IPS-15b (cell line): ENCODE results near the gene KPNA1.

Source experiments
- H3K27me3 ChIP-seq: one replicate; pipeline ENCODE4 v1.6.1; 2013; ENCODE audit warnings: low read length; ENCODE audit not compliant: control insufficient read depth, insufficient read depth
- H3K36me3 ChIP-seq: one replicate; pipeline ENCODE4 v1.6.1; 2013; ENCODE audit warnings: low read length; ENCODE audit not compliant: control insufficient read depth, insufficient read depth
- H3K4me1 ChIP-seq: one replicate; pipeline ENCODE4 v1.6.1; 2013; ENCODE audit warnings: mild to moderate bottlenecking, low read length; ENCODE audit not compliant: control insufficient read depth, insufficient read depth
- H3K4me3 ChIP-seq: one replicate; pipeline ENCODE4 v1.5.1; 2013; ENCODE audit warnings: low read depth, low read length
- H3K9ac ChIP-seq: one replicate; pipeline ENCODE4 v1.6.1; 2013; ENCODE audit warnings: low read depth, mild to moderate bottlenecking, low read length
- H3K9me3 ChIP-seq: one replicate; pipeline ENCODE4 v1.6.1; 2013; ENCODE audit warnings: mild to moderate bottlenecking, low read length; ENCODE audit not compliant: control insufficient read depth, insufficient read depth

KPNA1 gene

GRCh38 chr3:122435950-122436349 lies 78.8 kb downstream of the KPNA1 start:
- no peaks in the 10 kb centered on the region for H3K27me3 ChIP-seq
- no peak overlapping the region for H3K4me3 ChIP-seq
- peaks cover 14% of the 10 kb centered on the region for H3K36me3 ChIP-seq
- H3K9ac ChIP-seq, result no peak overlapping the region
- no peaks in the 10 kb centered on the region for H3K4me1 ChIP-seq
- no peaks in the 10 kb centered on the region for H3K9me3 ChIP-seq

- Histone ChIP-seq H3K4me1 (no peaks in the 10 kb centered on the region), H3K9ac (no peak overlapping the region), H3K4me3 (no peak overlapping the region), H3K9me3 (no peaks in the 10 kb centered on the region), H3K36me3 (peaks cover 10% of the 10 kb centered on the region), H3K27me3 (no peaks in the 10 kb centered on the region)
These were observed 84.4 kb downstream of the KPNA1 start for GRCh38 chr3:122430371-122430770.

GRCh38 chr3:122427857-122428471 lies 86.8 kb downstream of the KPNA1 start:
- Histone ChIP-seq H3K4me1 (peaks cover 3% of the 10 kb centered on the region), H3K36me3 (peaks cover 6% of the 10 kb centered on the region), H3K9ac (no peak overlapping the region), H3K27me3 (no peaks in the 10 kb centered on the region), H3K9me3 (no peaks in the 10 kb centered on the region), H3K4me3 (no peak overlapping the region)

GRCh38 chr3:122421836-122422235 lies 92.9 kb downstream of the KPNA1 start:
- H3K9me3 ChIP-seq, result no peaks in the 10 kb centered on the region
- H3K4me3 ChIP-seq, result no peak overlapping the region
- no peak overlapping the region for H3K9ac ChIP-seq
- H3K4me1 ChIP-seq, result peaks cover 3% of the 10 kb centered on the region
- peaks cover 3% of the 10 kb centered on the region for H3K36me3 ChIP-seq
- H3K27me3 ChIP-seq, result no peaks in the 10 kb centered on the region

GRCh38 chr3:122421101-122421500 lies 93.6 kb downstream of the KPNA1 start:
- no peaks in the 10 kb centered on the region for H3K27me3 ChIP-seq
- peaks cover 3% of the 10 kb centered on the region for H3K4me1 ChIP-seq
- no peak overlapping the region for H3K9ac ChIP-seq
- H3K9me3 ChIP-seq, result no peaks in the 10 kb centered on the region
- no peak overlapping the region for H3K4me3 ChIP-seq
- no peaks in the 10 kb centered on the region for H3K36me3 ChIP-seq

GRCh38 chr3:122416966-122417365 lies 97.8 kb downstream of the KPNA1 start:
- Histone ChIP-seq H3K9me3 (no peaks in the 10 kb centered on the region), H3K4me1 (no peaks in the 10 kb centered on the region), H3K27me3 (no peaks in the 10 kb centered on the region), H3K4me3 (peak overlapping the region; percentile 92), H3K36me3 (no peaks in the 10 kb centered on the region), H3K9ac (peak overlapping the region; percentile 74)

- peak within 1 kb of the TSS; percentile 74 for H3K9ac ChIP-seq
- H3K36me3 ChIP-seq, result no peaks in the 10 kb centered on the region
- peak within 1 kb of the TSS; percentile 92 for H3K4me3 ChIP-seq
- no peaks in the 10 kb centered on the region for H3K27me3 ChIP-seq
- H3K4me1 ChIP-seq, result no peaks in the 10 kb centered on the region
- H3K9me3 ChIP-seq, result no peaks in the 10 kb centered on the region
These were observed 98.7 kb downstream of the KPNA1 start, which contains the start of gene WDR5B for GRCh38 chr3:122415762-122416654. TSS of gene WDR5B (minus strand) at chr3:122416062. CDS start at chr3:122415528, 534 bp downstream.

GRCh38 chr3:122415104-122415744 lies 99.5 kb downstream of the KPNA1 start:
- H3K9ac ChIP-seq, result no peak overlapping the region

GRCh38 chr3:122414391-122414790 lies 100.3 kb downstream of the KPNA1 start:
- H3K4me3 ChIP-seq, result no peak overlapping the region
- no peaks in the 10 kb centered on the region for H3K9me3 ChIP-seq
- H3K27me3 ChIP-seq, result no peaks in the 10 kb centered on the region
- H3K4me1 ChIP-seq, result no peaks in the 10 kb centered on the region
- H3K9ac ChIP-seq, result no peak overlapping the region
- H3K36me3 ChIP-seq, result no peaks in the 10 kb centered on the region

More at GRCh38 chr3:122415104-122415744, 99.5 kb downstream of the KPNA1 start:
- no peaks in the 10 kb centered on the region for H3K4me1 ChIP-seq
- H3K9me3 ChIP-seq, result no peaks in the 10 kb centered on the region
- peak overlapping the region; percentile 92 for H3K4me3 ChIP-seq
- H3K36me3 ChIP-seq, result no peaks in the 10 kb centered on the region
- no peaks in the 10 kb centered on the region for H3K27me3 ChIP-seq

- no peak overlapping the region for H3K9ac ChIP-seq
- no peaks in the 10 kb centered on the region for H3K27me3 ChIP-seq
- H3K36me3 ChIP-seq, result peaks cover 3% of the 10 kb centered on the region
- H3K4me3 ChIP-seq, result no peak overlapping the region
- no peaks in the 10 kb centered on the region for H3K4me1 ChIP-seq
- no peaks in the 10 kb centered on the region for H3K9me3 ChIP-seq
These were observed 104.1 kb downstream of the KPNA1 start for GRCh38 chr3:122410639-122411038.

- Histone ChIP-seq H3K4me1 (no peaks in the 10 kb centered on the region), H3K36me3 (peaks cover 3% of the 10 kb centered on the region), H3K9me3 (no peaks in the 10 kb centered on the region), H3K4me3 (no peak overlapping the region), H3K27me3 (no peaks in the 10 kb centered on the region), H3K9ac (no peak overlapping the region)
These were observed 104.6 kb downstream of the KPNA1 start for GRCh38 chr3:122410111-122410510.
